Activated naive CD4-positive, alpha-beta T cell treated with anti-CD3 and anti-CD28 coated beads, Interleukin-2, amount 50 U/mL, for 16 hours (primary cell): Measurements from ENCODE around the gene HAP1.

Source experiments
- DNase-seq: peaks from one replicate; pipeline ENCODE4 v3.0.0-alpha.2; 2020

HAP1 gene

GRCh38 chr17:41762391-41762790 lies 27.9 kb upstream of the HAP1 start:
- DNase-seq = no peak

- no peak for DNase-seq
These were observed 26.4 kb upstream of the HAP1 start for GRCh38 chr17:41760878-41761277.

GRCh38 chr17:41758601-41759000 lies 24.2 kb upstream of the HAP1 start:
- DNase-seq = no peak

GRCh38 chr17:41754066-41754465 lies 19.6 kb upstream of the HAP1 start:
- no peak for DNase-seq

GRCh38 chr17:41751288-41751687 lies 16.8 kb upstream of the HAP1 start:
- DNase-seq = no peak

GRCh38 chr17:41750862-41751261 lies 16.4 kb upstream of the HAP1 start:
- DNase-seq = no peak

- no peak for DNase-seq
These were observed 13.8 kb upstream of the HAP1 start for GRCh38 chr17:41748275-41748674.

- DNase-seq = no peak
These were observed 7.3 kb upstream of the HAP1 start for GRCh38 chr17:41741709-41742108.

- DNase-seq = no peak
These were observed 6.1 kb upstream of the HAP1 start for GRCh38 chr17:41740506-41740905.

GRCh38 chr17:41739661-41740352 lies 5.4 kb upstream of the HAP1 start:
- DNase-seq = no peak

- DNase-seq = no peak
These were observed 4.3 kb upstream of the HAP1 start for GRCh38 chr17:41738801-41739112.

- peak; percentile 79 for DNase-seq
These were observed 3.8 kb upstream of the HAP1 start for GRCh38 chr17:41738077-41738800.

- no peak for DNase-seq
These were observed 3.2 kb upstream of the HAP1 start for GRCh38 chr17:41737680-41738023.

GRCh38 chr17:41736983-41737679 lies 2.7 kb upstream of the HAP1 start:
- DNase-seq = no peak

- no peak for DNase-seq
These were observed 1.3 kb upstream of the HAP1 start for GRCh38 chr17:41735744-41736143.

- DNase-seq = no peak
These were observed 488 bp upstream of the HAP1 start for GRCh38 chr17:41734949-41735313.

GRCh38 chr17:41733348-41734138 lies 900 bp downstream of the HAP1 start:
- no peak for DNase-seq

- DNase-seq = no peak
These were observed 2.6 kb downstream of the HAP1 start for GRCh38 chr17:41731836-41732235.

- no peak for DNase-seq
These were observed 4.0 kb downstream of the HAP1 start for GRCh38 chr17:41730479-41730878.

- no peak for DNase-seq
These were observed 6.4 kb downstream of the HAP1 start for GRCh38 chr17:41728056-41728455.

- no peak for DNase-seq
These were observed 9.3 kb downstream of the HAP1 start for GRCh38 chr17:41725134-41725533.

GRCh38 chr17:41724476-41725050 lies 9.9 kb downstream of the HAP1 start:
- DNase-seq = no peak

- DNase-seq = no peak
These were observed 10.5 kb downstream of the HAP1 start for GRCh38 chr17:41723801-41724475.
